ENCODE results near the gene C3orf20. TPM values are rescaled to one million over a fixed set of nuclear protein-coding genes. Genes with fewer than 3 reads are reported as not detected.
A peak's percentile ranks its signal among the peaks of the same experiment; 100 is the strongest.

The C3orf20 gene
- total RNA-seq (2014; rRNA removed; shearing (Covaris generic)) = 0.05 TPM in 1 of 2 replicates, not detected in the other
- polyA plus RNA-seq (2015; cell fraction: cytosol; rRNA removed) = not detected in 2 replicates
- 0.06 TPM in 1 of 2 replicates, not detected in the other for polyA plus RNA-seq (2015; cell fraction: nucleus; rRNA removed)

- DNase-seq (ENCODE audit: low read depth) = no peak
These were observed at the start of gene C3orf20 for GRCh38 chr3:14674841-14675240. C3orf20 (plus strand) TSS chr3:14675141; CDS start chr3:14682714, 7,573 bp downstream.

GRCh38 chr3:14625443-14625842 is 49.5 kb upstream of the C3orf20 start:
- no peak for DNase-seq (ENCODE audit: low read depth)

DNA sequence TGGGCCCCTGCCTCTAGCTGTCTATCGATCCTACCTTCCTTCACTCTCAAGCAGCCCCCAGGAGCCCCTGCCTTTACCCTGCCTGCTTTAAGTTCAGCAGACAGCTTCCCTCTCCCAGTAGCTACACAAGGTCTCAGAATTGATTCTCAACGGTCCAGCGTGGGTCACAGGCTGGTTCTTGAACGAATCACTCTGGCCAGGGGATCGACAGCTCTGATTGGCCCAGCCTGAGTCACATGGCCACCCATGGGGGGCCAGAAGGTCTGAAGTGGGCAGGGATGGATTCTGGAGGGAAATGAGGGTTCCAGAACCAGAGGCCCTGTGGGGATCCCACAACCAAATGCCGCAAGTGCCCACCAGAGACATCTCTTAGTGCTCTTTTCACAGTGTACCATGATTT is 47.1 kb upstream of the C3orf20 start:
- no peak for DNase-seq (ENCODE audit: low read depth)

- no peak for DNase-seq (ENCODE audit: low read depth)
These were observed 46.5 kb upstream of the C3orf20 start for GRCh38 chr3:14628406-14628805.

- DNase-seq (ENCODE audit: low read depth) = no peak
These were observed 44.4 kb upstream of the C3orf20 start for GRCh38 chr3:14630404-14631100.

GRCh38 chr3:14631101-14631497 is 43.8 kb upstream of the C3orf20 start:
- DNase-seq (ENCODE audit: low read depth) = no peak

DNA sequence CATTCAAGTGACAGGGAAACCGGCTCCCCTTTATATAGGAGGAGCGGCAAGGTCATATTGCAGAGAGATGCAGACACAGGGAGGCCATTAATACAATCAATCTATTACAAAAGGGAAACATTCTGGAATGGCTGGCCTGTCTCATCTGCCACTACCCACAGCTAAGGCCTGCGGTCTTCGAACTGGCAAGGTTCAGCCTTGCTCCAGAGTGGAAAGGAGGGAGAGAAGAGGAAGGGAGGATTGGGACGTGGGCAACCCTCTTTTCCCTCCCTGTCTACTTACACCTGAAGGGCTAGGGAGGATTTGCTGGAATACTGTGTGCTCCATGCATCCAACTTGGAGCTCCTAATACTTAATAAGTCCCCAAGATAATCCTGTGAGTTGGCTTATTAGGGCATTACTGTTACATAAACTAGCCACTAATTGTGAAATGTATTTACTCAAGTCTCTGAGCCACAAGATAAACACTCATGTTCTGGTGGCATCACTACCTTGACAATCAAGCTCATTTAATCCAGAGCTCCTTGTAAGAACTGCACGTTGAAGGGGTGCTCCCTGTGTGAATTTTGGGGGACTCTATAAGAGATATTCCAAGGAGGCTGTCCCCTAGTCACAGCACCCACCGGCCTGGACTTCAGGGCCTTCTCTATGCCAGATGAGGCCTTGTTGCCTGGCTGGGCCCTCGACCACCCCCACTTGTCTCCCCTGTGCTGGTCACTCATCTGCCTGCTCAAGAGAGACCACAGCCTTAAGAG is 43.1 kb upstream of the C3orf20 start:
- DNase-seq (ENCODE audit: low read depth) = no peak

- no peak for DNase-seq (ENCODE audit: low read depth)
These were observed 42.5 kb upstream of the C3orf20 start for GRCh38 chr3:14632442-14632930.

DNA sequence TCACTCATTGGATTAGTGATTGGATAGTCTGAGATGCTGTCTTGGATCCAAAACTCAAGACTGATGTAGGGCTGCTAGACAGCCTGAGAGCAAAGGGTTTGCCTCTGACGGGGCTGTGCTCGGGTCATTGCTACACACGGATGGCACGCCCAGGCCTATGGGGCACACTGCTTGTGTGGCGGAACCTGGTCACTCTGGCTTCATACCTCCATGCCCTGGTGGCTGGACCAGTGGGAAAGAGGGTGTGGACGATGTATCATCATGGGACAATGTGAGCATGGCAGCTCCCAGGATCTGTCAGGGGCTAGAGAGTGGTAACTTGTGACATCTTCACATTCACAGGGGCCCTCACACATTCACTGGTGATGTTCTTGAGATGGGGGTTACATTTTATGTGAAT is 41.5 kb upstream of the C3orf20 start:
- DNase-seq (ENCODE audit: low read depth) = no peak

DNA sequence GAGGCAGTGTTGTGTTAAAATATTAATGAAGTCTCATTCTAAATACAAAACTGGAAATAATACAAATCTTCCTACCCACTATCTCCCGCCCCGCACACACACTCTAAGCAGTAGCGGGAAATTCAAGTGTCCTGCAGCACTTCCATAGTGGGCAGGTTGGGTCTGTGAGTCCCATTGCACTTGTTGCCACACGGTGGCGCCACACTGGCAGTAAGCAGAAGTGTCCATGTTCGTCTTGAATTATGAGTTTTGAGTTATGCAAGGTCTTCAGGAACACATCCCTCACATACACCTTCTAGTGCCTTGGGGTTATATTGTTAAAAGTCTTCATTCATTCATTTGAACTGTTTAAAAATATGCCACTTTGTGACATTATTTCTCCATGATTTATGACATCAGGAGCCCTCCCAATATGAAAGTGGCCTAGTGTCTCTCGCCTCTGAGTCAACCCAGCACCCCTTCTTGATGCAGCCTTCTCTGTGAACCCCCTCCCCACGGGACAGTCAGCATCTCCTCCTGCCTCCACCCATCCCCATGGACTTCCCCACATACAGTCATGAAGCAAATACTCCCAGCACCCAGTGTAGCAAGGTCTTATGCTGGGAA is 41.0 kb upstream of the C3orf20 start:
- peak; percentile 41 for DNase-seq (ENCODE audit: low read depth)

DNA sequence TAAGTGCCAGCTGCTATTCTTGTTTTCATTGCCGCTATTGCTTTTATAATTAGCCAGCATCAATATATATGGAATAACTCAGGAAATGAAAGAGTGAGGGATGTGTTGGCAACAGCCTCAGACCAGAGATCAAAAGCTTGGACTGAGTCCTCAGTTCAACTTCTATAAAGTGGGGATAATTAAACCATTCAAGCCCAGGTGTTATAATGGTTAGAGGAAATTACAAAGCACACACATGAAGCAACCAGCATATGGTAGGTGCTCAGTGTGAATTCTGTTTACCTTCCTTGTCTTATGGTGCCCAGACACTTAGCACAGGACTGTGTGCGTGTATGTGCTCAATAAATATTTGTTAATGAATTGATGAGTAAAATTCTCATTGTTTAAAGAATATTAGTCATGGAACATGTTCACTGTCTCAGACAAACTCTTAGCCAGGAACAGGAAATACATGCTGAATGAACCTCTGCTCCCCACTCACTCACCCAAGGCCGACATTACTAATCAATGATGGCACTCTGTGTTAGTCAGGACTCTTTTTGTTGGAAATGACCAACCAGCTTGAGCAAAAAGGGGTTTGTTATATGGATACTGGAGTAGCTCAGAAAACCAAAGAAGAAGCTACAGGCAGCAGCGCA is 40.1 kb upstream of the C3orf20 start:
- peak; percentile 41 for DNase-seq (ENCODE audit: low read depth)

DNA sequence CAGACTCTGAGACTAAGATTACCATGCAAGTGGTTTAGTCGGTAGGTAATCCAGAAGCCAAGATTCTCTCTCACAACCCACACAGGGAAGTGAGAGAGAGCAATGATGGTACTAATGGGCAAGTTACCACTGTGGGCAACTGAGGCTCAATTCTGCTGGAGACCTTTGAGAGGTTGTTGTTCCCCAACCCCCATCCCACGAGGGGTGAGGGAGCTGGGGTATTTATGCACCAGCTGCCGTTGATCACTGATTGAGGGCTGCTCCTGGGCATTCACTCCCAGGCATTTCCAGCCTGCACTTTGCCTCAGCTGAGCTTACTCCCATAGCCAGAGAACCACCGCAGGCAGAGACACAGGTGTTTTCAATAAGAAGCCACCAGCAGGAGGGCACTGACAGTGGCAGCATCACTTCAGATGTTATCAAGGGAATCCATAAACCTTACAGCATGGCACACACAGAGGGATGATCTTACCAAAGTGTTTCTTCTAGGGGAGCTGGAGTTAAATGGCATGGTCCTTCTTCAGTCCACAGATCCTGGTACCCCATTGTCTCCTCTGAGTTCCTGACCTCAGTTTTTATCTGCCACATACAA is 38.3 kb upstream of the C3orf20 start:
- no peak for DNase-seq (ENCODE audit: low read depth)

DNA sequence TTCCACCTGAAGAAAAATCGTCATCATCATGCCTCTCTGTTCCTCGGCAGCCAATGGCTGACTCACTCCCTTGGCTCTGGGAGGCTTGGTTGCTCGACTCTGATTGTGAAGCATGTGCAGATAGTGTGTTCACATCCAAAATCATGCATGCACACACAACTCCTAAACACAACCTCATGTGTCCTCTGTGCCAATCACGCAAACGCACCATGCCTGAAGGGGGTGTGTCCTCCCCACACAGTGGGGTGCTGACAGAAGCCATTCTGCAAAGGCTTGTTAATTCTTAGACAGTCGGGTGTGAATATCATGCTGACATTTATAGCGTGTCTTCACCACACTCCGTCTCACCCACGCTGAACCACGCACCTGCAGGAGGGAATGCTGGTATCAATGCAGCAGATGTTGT is 34.8 kb upstream of the C3orf20 start:
- peak; percentile 33 for DNase-seq (ENCODE audit: low read depth)

GRCh38 chr3:14640734-14641133 is 34.2 kb upstream of the C3orf20 start:
- no peak for DNase-seq (ENCODE audit: low read depth)

DNA sequence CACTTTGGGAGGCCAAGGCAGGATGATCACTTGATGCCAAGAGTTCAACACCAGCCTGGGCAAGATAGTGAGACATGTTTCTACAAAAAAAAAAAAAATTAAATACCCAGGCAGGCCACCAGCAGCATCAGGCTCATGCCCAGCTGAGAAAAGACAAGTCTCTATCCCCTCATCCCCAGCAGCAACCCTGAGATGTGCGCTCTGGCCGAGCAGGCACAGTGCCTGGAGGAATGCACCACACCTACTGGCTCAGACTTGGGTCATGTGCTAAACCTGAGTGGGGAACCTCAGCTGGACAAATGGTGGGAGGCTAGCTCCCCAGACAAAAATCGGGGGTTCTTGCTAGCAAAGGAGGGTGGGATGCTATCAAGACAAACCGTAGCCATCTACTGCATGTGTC is 33.6 kb upstream of the C3orf20 start:
- DNase-seq (ENCODE audit: low read depth) = no peak

GRCh38 chr3:14645453-14645852 is 29.5 kb upstream of the C3orf20 start:
- DNase-seq (ENCODE audit: low read depth) = no peak

- no peak for DNase-seq (ENCODE audit: low read depth)
These were observed 28.8 kb upstream of the C3orf20 start for GRCh38 chr3:14646131-14646573.

DNA sequence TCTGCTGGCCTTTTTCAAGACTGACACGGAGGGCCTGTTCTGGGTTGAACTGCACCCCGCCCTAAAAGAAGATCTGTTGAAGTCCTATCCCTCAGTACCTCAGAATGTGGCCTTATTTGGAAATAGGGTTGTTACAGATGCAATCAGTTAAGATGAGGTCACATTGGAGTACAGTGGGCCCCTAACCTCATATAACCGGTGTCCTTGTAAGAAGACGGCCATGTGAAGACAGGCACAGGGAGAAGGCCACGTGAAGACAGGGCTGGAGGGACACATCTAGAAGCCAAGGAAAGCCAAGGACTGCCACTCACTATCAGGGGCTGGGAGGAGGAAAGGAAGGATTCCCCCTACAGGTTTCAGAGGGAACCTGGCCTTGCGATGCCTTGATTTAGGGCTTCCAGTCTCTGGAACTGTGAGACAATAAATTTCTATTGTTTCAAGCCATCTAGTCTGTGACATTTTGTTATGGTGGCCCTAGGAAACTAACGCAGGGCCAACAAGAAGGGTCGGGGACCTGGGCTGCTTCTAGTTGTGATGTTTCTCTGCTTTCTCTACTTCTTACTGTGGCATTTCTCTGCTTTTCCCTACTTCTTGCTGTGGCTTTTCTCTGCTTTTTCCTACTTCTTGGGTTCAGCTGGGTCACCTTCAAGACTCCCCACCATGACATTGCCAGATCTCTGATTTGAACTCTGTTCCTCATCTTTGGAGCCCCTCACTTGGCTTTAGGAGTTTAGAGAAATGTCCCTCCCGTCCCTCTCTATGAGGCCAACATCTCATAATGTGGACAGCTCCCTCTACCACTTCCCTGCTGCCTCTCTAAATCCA is 28.1 kb upstream of the C3orf20 start:
- no peak for DNase-seq (ENCODE audit: low read depth)

- DNase-seq (ENCODE audit: low read depth) = no peak
These were observed 26.7 kb upstream of the C3orf20 start for GRCh38 chr3:14647976-14648955.

Measured in HT1080 (cell line).